ENCODE data around the gene CACNG5.

Gene CACNG5

GRCh38 chr17:66795486-66795885 is 39.4 kb upstream of the CACNG5 start:
- no peaks in the 10 kb centered on the region for H3K9me3 ChIP-seq (ENCODE audit: low read depth, low read length)
- no peak for DNase-seq (ENCODE audit: low read depth, low spot score)
- H3K27ac ChIP-seq = no peak overlapping the region
- no peak overlapping the region for H3K9ac ChIP-seq (ENCODE audit: insufficient read length)
- no peak overlapping the region for H3K4me3 ChIP-seq
- no peaks in the 10 kb centered on the region for H3K36me3 ChIP-seq (ENCODE audit: insufficient read depth, low read length)
- TF ChIP-seq POLR2AphosphoS5 (IDR thresholded peaks at IDR 0.05; ENCODE audit: borderline replicate concordance, low read depth, low read length) (no peak), FOXP2 (optimal IDR thresholded peaks at IDR 0.05; ENCODE audit: control extremely low read depth, extremely low read length, insufficient read depth) (no peak), EZH2 (IDR thresholded peaks at IDR 0.05) (no peak)

- no peak overlapping the region for H3K27ac ChIP-seq
- H3K9ac ChIP-seq (ENCODE audit: insufficient read length) = no peak overlapping the region
These were observed 34.9 kb upstream of the CACNG5 start for GRCh38 chr17:66799849-66800537.

GRCh38 chr17:66803474-66803951 is 31.4 kb upstream of the CACNG5 start:
- no peak overlapping the region for H3K27ac ChIP-seq
- TF ChIP-seq EZH2 (IDR thresholded peaks at IDR 0.05) (no peak), FOXP2 (optimal IDR thresholded peaks at IDR 0.05; ENCODE audit: control extremely low read depth, extremely low read length, insufficient read depth) (no peak), POLR2AphosphoS5 (IDR thresholded peaks at IDR 0.05; ENCODE audit: borderline replicate concordance, low read depth, low read length) (no peak)

More at GRCh38 chr17:66799849-66800537, 34.9 kb upstream of the CACNG5 start:
- TF ChIP-seq EZH2 (IDR thresholded peaks at IDR 0.05) (no peak), POLR2AphosphoS5 (IDR thresholded peaks at IDR 0.05; ENCODE audit: borderline replicate concordance, low read depth, low read length) (no peak), FOXP2 (optimal IDR thresholded peaks at IDR 0.05; ENCODE audit: control extremely low read depth, extremely low read length, insufficient read depth) (no peak)
- no peak overlapping the region for H3K4me3 ChIP-seq
- no peaks in the 10 kb centered on the region for H3K9me3 ChIP-seq (ENCODE audit: low read depth, low read length)
- no peak for DNase-seq (ENCODE audit: low read depth, low spot score)
- H3K36me3 ChIP-seq (ENCODE audit: insufficient read depth, low read length) = no peaks in the 10 kb centered on the region

GRCh38 chr17:66805567-66805966 is 29.4 kb upstream of the CACNG5 start:
- no peak overlapping the region for H3K4me3 ChIP-seq
- no peak overlapping the region for H3K27ac ChIP-seq
- TF ChIP-seq FOXP2 (optimal IDR thresholded peaks at IDR 0.05; ENCODE audit: control extremely low read depth, extremely low read length, insufficient read depth) (no peak), EZH2 (IDR thresholded peaks at IDR 0.05) (no peak), POLR2AphosphoS5 (IDR thresholded peaks at IDR 0.05; ENCODE audit: borderline replicate concordance, low read depth, low read length) (no peak)
- no peaks in the 10 kb centered on the region for H3K9me3 ChIP-seq (ENCODE audit: low read depth, low read length)
- H3K36me3 ChIP-seq (ENCODE audit: insufficient read depth, low read length) = no peaks in the 10 kb centered on the region
- no peak for DNase-seq (ENCODE audit: low read depth, low spot score)
- H3K9ac ChIP-seq (ENCODE audit: insufficient read length) = no peak overlapping the region

More at GRCh38 chr17:66803474-66803951, 31.4 kb upstream of the CACNG5 start:
- Histone ChIP-seq H3K4me3 (no peak overlapping the region), H3K36me3 (ENCODE audit: insufficient read depth, low read length) (no peaks in the 10 kb centered on the region), H3K9me3 (ENCODE audit: low read depth, low read length) (no peaks in the 10 kb centered on the region), H3K9ac (ENCODE audit: insufficient read length) (no peak overlapping the region)
- no peak for DNase-seq (ENCODE audit: low read depth, low spot score)

- Histone ChIP-seq H3K36me3 (ENCODE audit: insufficient read depth, low read length) (no peaks in the 10 kb centered on the region), H3K9ac (ENCODE audit: insufficient read length) (no peak overlapping the region), H3K9me3 (ENCODE audit: low read depth, low read length) (no peaks in the 10 kb centered on the region), H3K4me3 (no peak overlapping the region), H3K27ac (no peak overlapping the region)
- no peak for DNase-seq (ENCODE audit: low read depth, low spot score)
- no peak for TF ChIP-seq EZH2 (IDR thresholded peaks at IDR 0.05)
- no peak for TF ChIP-seq POLR2AphosphoS5 (IDR thresholded peaks at IDR 0.05; ENCODE audit: borderline replicate concordance, low read depth, low read length)
- no peak for TF ChIP-seq FOXP2 (optimal IDR thresholded peaks at IDR 0.05; ENCODE audit: control extremely low read depth, extremely low read length, insufficient read depth)
These were observed 27.7 kb upstream of the CACNG5 start for GRCh38 chr17:66807182-66807581.

GRCh38 chr17:66809408-66809807 is 25.5 kb upstream of the CACNG5 start:
- Histone ChIP-seq H3K27ac (no peak overlapping the region), H3K9me3 (ENCODE audit: low read depth, low read length) (no peaks in the 10 kb centered on the region), H3K36me3 (ENCODE audit: insufficient read depth, low read length) (no peaks in the 10 kb centered on the region), H3K4me3 (no peak overlapping the region), H3K9ac (ENCODE audit: insufficient read length) (no peak overlapping the region)
- no peak for DNase-seq (ENCODE audit: low read depth, low spot score)
- TF ChIP-seq EZH2 (IDR thresholded peaks at IDR 0.05) (no peak), POLR2AphosphoS5 (IDR thresholded peaks at IDR 0.05; ENCODE audit: borderline replicate concordance, low read depth, low read length) (no peak), FOXP2 (optimal IDR thresholded peaks at IDR 0.05; ENCODE audit: control extremely low read depth, extremely low read length, insufficient read depth) (no peak)

GRCh38 chr17:66810951-66811682 is 23.8 kb upstream of the CACNG5 start:
- no peak overlapping the region for H3K4me3 ChIP-seq
- H3K27ac ChIP-seq = no peak overlapping the region
- no peak for TF ChIP-seq FOXP2 (optimal IDR thresholded peaks at IDR 0.05; ENCODE audit: control extremely low read depth, extremely low read length, insufficient read depth)
- TF ChIP-seq POLR2AphosphoS5 (IDR thresholded peaks at IDR 0.05; ENCODE audit: borderline replicate concordance, low read depth, low read length) = no peak
- TF ChIP-seq EZH2 (IDR thresholded peaks at IDR 0.05) = no peak
- no peak overlapping the region for H3K9ac ChIP-seq (ENCODE audit: insufficient read length)
- H3K9me3 ChIP-seq (ENCODE audit: low read depth, low read length) = no peaks in the 10 kb centered on the region
- H3K36me3 ChIP-seq (ENCODE audit: insufficient read depth, low read length) = no peaks in the 10 kb centered on the region
- no peak for DNase-seq (ENCODE audit: low read depth, low spot score)

GRCh38 chr17:66811683-66812054 is 23.2 kb upstream of the CACNG5 start:
- no peaks in the 10 kb centered on the region for H3K9me3 ChIP-seq (ENCODE audit: low read depth, low read length)
- H3K36me3 ChIP-seq (ENCODE audit: insufficient read depth, low read length) = no peaks in the 10 kb centered on the region
- no peak overlapping the region for H3K9ac ChIP-seq (ENCODE audit: insufficient read length)
- no peak overlapping the region for H3K4me3 ChIP-seq
- no peak for DNase-seq (ENCODE audit: low read depth, low spot score)
- TF ChIP-seq POLR2AphosphoS5 (IDR thresholded peaks at IDR 0.05; ENCODE audit: borderline replicate concordance, low read depth, low read length) (no peak), EZH2 (IDR thresholded peaks at IDR 0.05) (no peak), FOXP2 (optimal IDR thresholded peaks at IDR 0.05; ENCODE audit: control extremely low read depth, extremely low read length, insufficient read depth) (no peak)
- H3K27ac ChIP-seq = no peak overlapping the region
